ENCODE measurements around the gene ARL6IP1.
"Not testable (repeated sequence)": the region's sequence is repeated elsewhere in the genome, so short reads cannot be mapped to it uniquely, and the experiment has no call there.

Gene ARL6IP1

DNA sequence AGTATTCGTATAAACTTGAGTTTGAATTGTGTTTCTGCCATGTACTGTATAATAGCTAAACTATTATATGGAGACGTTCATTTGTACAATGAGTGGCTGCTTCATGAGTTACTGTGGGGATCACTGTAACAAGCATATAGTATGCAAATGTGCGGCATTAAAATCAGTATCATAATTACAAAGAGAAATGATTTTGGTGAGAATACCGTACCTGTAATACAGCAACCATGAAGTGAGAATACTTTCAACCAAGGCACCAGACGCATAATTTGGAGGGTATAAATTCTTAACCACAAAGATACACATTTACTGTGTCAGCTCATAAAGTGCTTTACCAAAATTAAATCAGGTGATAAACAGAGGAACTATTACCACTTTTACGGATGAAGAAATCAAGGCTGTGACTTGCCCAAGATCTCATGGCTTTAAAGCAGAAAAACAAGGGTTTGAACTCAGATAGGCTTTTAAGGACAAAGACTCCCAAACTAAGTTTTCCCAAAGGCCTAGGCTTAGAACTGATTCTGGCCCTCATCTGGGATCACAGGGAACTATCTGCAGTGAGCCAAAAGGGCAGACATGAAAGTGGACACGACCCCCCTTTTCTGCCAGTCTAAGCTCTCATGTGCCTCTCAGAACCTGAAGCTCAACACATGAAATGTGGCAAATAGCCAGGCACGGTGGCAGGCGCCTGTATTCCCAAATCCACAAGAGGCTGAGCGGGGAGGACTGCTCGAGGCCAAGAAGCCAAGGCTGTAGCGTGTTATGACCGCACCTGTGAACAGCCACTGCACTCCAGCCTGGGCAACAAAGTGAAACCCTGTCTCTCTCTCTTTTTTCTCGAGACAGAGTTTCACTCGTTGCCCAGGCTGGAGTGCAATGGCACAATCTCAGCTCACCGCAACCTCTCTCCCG lies 17.7 kb downstream of the ARL6IP1 start:
- H3K27me3 ChIP-seq (replicated peaks in 2 of 5; ENCODE audit: control insufficient read depth in 4 of 5, insufficient read depth in 5 of 5, low read length in 4 of 5) = no peaks in the 10 kb centered on the region
- no peak overlapping the region for H3K4me3 ChIP-seq (ENCODE audit: control insufficient read depth in 1 of 7, extremely low read depth in 1 of 7, insufficient read depth in 4 of 7, low read depth in 2 of 7, low read length in 6 of 7)
- DNase-seq = no peak
- peaks cover 18 to 41% (median 27%) of the 10 kb centered on the region in 4 experiments for H3K4me1 ChIP-seq (ENCODE audit: control extremely low read depth in 1 of 4, control insufficient read depth in 4 of 4, insufficient read depth in 4 of 4, low read length in 3 of 4)
- ChIA-PET CTCF (no interaction called here), POLR2A (no interaction called here)
- peaks cover 23 to 60% (median 47%) of the 10 kb centered on the region in 4 experiments for H3K36me3 ChIP-seq (ENCODE audit: control insufficient read depth in 4 of 4, insufficient read depth in 4 of 4, low read length in 3 of 4)
- H3K27ac ChIP-seq (ENCODE audit: insufficient read depth in 1 of 2, low read depth in 1 of 2, low read length in 2 of 2, poor library complexity in 1 of 2, severe bottlenecking in 2 of 2) = peak overlapping the region in 1 of 2 experiments; percentile 25
- WGBS (ENCODE audit: insufficient coverage) = 87% methylated on average over 13 of the region's 17 CpGs
- H3K9me3 ChIP-seq (ENCODE audit: control extremely low read depth in 1 of 5, control insufficient read depth in 4 of 5, insufficient read depth in 2 of 5, low read depth in 1 of 5, low read length in 4 of 5) = no peaks in the 10 kb centered on the region

DNA sequence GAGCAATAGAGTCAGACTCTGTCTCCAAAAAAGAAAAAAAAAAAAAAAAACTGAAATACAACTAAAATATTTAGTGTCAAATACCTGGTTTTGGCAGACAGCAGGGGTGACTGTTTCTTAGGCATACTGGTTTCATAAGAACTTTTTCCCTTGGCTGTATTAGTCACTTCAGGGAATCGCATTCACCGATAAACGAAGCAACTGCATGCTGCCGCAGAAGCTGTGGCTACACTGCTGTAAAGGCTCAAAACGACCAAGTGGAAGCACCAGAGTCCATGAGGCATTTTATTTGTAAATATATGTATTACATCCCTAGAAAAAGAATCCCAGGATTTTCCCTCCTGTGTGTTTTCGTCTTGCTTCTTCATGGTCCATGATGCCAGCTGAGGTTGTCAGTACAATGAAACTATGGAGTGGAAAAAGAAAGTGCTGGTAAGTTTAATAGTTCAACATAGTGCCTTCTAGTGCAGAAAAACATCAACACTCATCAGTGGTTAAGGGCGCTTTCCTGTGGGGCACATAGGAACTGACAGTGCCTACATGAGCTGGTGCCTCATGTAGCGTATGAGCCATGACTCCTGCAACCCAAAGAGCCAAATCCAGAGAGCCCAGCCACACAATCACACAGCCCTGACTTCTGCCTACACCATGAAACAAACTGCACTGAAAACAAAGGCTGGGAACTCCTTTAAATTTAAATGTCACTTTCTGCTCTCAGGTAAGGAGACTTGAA lies 18.5 kb downstream of the ARL6IP1 start:
- WGBS (ENCODE audit: insufficient coverage) = 96% methylated on average over 4 of the region's 8 CpGs
- H3K27ac ChIP-seq (ENCODE audit: insufficient read depth in 1 of 2, low read depth in 1 of 2, low read length in 2 of 2, poor library complexity in 1 of 2, severe bottlenecking in 2 of 2) = no peak overlapping the region
- ChIA-PET POLR2A (no interaction called here), CTCF (no interaction called here)
- no peaks in the 10 kb centered on the region for H3K27me3 ChIP-seq (replicated peaks in 2 of 5; ENCODE audit: control insufficient read depth in 4 of 5, insufficient read depth in 5 of 5, low read length in 4 of 5)
- DNase-seq = peak in 2 of 3 donors; percentile 56 to 71
- peaks cover 20 to 54% (median 41%) of the 10 kb centered on the region in 4 experiments for H3K36me3 ChIP-seq (ENCODE audit: control insufficient read depth in 4 of 4, insufficient read depth in 4 of 4, low read length in 3 of 4)
- H3K4me3 ChIP-seq (ENCODE audit: control insufficient read depth in 1 of 7, extremely low read depth in 1 of 7, insufficient read depth in 4 of 7, low read depth in 2 of 7, low read length in 6 of 7) = no peak overlapping the region
- H3K4me1 ChIP-seq (ENCODE audit: control extremely low read depth in 1 of 4, control insufficient read depth in 4 of 4, insufficient read depth in 4 of 4, low read length in 3 of 4) = peaks cover 10 to 33% (median 19%) of the 10 kb centered on the region in 4 experiments
- no peaks in the 10 kb centered on the region for H3K9me3 ChIP-seq (ENCODE audit: control extremely low read depth in 1 of 5, control insufficient read depth in 4 of 5, insufficient read depth in 2 of 5, low read depth in 1 of 5, low read length in 4 of 5)

DNA sequence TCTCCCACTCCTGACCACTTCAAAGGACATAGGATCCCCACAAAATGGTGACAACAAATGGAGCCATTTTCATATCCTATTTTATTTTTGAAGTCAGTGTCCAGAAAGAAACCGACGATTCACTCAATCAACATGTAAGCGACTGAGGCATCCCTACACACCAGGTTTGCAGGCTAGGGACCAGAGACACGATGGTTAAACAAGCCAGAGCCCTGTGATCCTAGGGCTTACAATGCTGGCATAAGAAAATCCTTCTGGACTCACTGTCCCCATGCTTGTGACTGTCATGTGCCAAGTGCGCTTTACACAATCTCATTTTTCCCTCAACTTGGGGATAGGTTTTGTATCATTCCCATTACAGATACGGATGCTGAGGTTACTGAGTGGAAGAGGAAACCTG lies 20.1 kb downstream of the ARL6IP1 start:
- Histone ChIP-seq H3K36me3 (ENCODE audit: control insufficient read depth in 4 of 4, insufficient read depth in 4 of 4, low read length in 3 of 4) (peaks cover 11 to 39% (median 32%) of the 10 kb centered on the region in 4 experiments), H3K4me1 (ENCODE audit: control extremely low read depth in 1 of 4, control insufficient read depth in 4 of 4, insufficient read depth in 4 of 4, low read length in 3 of 4) (peaks cover 3 to 21% (median 5%) of the 10 kb centered on the region in 4 experiments)
- POLR2A ChIA-PET; H3K27ac ChIP-seq (ENCODE audit: insufficient read depth in 1 of 2, low read depth in 1 of 2, low read length in 2 of 2, poor library complexity in 1 of 2, severe bottlenecking in 2 of 2); CTCF ChIA-PET; H3K27me3 ChIP-seq (replicated peaks in 2 of 5; ENCODE audit: control insufficient read depth in 4 of 5, insufficient read depth in 5 of 5, low read length in 4 of 5); H3K9me3 ChIP-seq (ENCODE audit: control extremely low read depth in 1 of 5, control insufficient read depth in 4 of 5, insufficient read depth in 2 of 5, low read depth in 1 of 5, low read length in 4 of 5); DNase-seq; H3K4me3 ChIP-seq (ENCODE audit: control insufficient read depth in 1 of 7, extremely low read depth in 1 of 7, insufficient read depth in 4 of 7, low read depth in 2 of 7, low read length in 6 of 7): not testable (repeated sequence)
- WGBS (ENCODE audit: insufficient coverage) = no CpG with 5 or more reads among the region's 6 CpGs

DNA sequence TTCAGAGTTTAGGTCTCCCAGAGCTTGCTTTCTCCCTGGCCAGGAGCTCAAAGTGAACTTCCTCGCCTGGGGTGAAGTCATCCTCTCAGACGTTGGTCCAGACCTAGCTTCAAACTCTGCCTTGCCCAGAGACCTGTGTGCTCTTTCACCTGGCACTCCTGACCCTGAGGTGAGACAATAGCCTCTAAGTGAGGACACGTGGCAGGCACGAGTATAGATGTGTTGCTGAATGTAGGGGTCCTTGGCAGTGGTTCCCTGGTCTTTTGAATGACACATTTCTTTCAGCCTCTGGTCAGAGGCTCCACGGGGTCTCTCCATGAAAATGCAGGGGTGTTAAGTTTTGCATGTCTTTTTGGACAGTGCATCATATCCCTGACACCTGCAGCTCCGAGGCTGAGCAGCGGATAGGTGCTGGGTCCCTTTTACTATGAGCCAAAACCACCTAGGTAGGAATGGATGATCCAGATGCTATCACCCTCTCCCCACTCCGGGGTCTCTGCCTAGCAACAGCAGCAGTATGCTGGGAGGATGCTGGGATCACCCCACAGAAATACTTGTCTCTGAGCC lies 20.8 kb downstream of the ARL6IP1 start:
- DNase-seq; H3K27ac ChIP-seq (ENCODE audit: insufficient read depth in 1 of 2, low read depth in 1 of 2, low read length in 2 of 2, poor library complexity in 1 of 2, severe bottlenecking in 2 of 2); POLR2A ChIA-PET; H3K9me3 ChIP-seq (ENCODE audit: control extremely low read depth in 1 of 5, control insufficient read depth in 4 of 5, insufficient read depth in 2 of 5, low read depth in 1 of 5, low read length in 4 of 5); H3K27me3 ChIP-seq (replicated peaks in 2 of 5; ENCODE audit: control insufficient read depth in 4 of 5, insufficient read depth in 5 of 5, low read length in 4 of 5); CTCF ChIA-PET; H3K4me3 ChIP-seq (ENCODE audit: control insufficient read depth in 1 of 7, extremely low read depth in 1 of 7, insufficient read depth in 4 of 7, low read depth in 2 of 7, low read length in 6 of 7): not testable (repeated sequence)
- 74% methylated on average over 4 of the region's 8 CpGs for WGBS (ENCODE audit: insufficient coverage)
- peaks cover 8 to 32% (median 26%) of the 10 kb centered on the region in 4 experiments for H3K36me3 ChIP-seq (ENCODE audit: control insufficient read depth in 4 of 4, insufficient read depth in 4 of 4, low read length in 3 of 4)
- H3K4me1 ChIP-seq (ENCODE audit: control extremely low read depth in 1 of 4, control insufficient read depth in 4 of 4, insufficient read depth in 4 of 4, low read length in 3 of 4) = peaks cover 0 to 15% (median 3%) of the 10 kb centered on the region in 4 experiments

DNA sequence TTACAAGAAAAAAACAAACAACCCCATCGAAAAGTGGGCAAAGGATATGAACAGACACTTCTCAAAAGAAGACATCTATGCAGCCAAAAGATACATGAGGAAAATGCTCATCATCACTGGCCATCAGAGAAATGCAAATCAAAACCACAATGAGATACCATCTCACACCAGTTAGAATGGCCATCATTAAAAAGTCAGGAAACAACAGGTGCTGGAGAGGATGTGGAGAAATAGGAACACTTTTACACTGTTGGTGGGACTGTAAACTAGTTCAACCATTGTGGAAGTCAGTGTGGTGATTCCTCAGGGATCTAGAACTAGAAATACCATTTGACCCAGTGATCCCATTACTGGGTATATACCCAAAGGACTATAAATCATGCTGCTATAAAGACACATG lies 23.7 kb downstream of the ARL6IP1 start:
- WGBS (ENCODE audit: insufficient coverage) = no CpG with 5 or more reads among the region's 1 CpG
- POLR2A ChIA-PET; H3K4me3 ChIP-seq (ENCODE audit: control insufficient read depth in 1 of 7, extremely low read depth in 1 of 7, insufficient read depth in 4 of 7, low read depth in 2 of 7, low read length in 6 of 7); H3K27ac ChIP-seq (ENCODE audit: insufficient read depth in 1 of 2, low read depth in 1 of 2, low read length in 2 of 2, poor library complexity in 1 of 2, severe bottlenecking in 2 of 2); CTCF ChIA-PET; H3K9me3 ChIP-seq (ENCODE audit: control extremely low read depth in 1 of 5, control insufficient read depth in 4 of 5, insufficient read depth in 2 of 5, low read depth in 1 of 5, low read length in 4 of 5); H3K4me1 ChIP-seq (ENCODE audit: control extremely low read depth in 1 of 4, control insufficient read depth in 4 of 4, insufficient read depth in 4 of 4, low read length in 3 of 4); H3K27me3 ChIP-seq (replicated peaks in 2 of 5; ENCODE audit: control insufficient read depth in 4 of 5, insufficient read depth in 5 of 5, low read length in 4 of 5); H3K36me3 ChIP-seq (ENCODE audit: control insufficient read depth in 4 of 4, insufficient read depth in 4 of 4, low read length in 3 of 4); DNase-seq: not testable (repeated sequence)

DNA sequence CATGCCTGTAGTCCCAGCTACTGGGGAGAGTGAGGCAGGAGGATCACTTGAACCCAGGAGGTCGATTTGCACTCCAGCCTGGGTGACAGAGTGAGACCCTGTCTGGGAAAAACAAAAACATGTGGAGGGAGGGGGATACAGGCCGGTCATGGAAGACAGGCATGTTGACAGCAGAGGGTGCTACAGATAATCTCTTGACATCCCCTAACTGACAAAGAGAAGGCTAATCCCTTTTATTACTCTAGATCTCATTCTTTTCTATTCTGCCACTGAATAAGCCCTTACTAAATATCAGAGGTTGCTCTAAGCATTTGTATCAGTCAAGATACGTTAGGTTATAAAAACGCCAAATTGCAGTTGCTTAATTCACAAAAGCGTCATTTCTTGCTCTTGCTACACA lies 25.0 kb downstream of the ARL6IP1 start:
- H3K9me3 ChIP-seq (ENCODE audit: control extremely low read depth in 1 of 5, control insufficient read depth in 4 of 5, insufficient read depth in 2 of 5, low read depth in 1 of 5, low read length in 4 of 5); CTCF ChIA-PET; H3K27ac ChIP-seq (ENCODE audit: insufficient read depth in 1 of 2, low read depth in 1 of 2, low read length in 2 of 2, poor library complexity in 1 of 2, severe bottlenecking in 2 of 2); H3K36me3 ChIP-seq (ENCODE audit: control insufficient read depth in 4 of 4, insufficient read depth in 4 of 4, low read length in 3 of 4); H3K27me3 ChIP-seq (replicated peaks in 2 of 5; ENCODE audit: control insufficient read depth in 4 of 5, insufficient read depth in 5 of 5, low read length in 4 of 5); H3K4me3 ChIP-seq (ENCODE audit: control insufficient read depth in 1 of 7, extremely low read depth in 1 of 7, insufficient read depth in 4 of 7, low read depth in 2 of 7, low read length in 6 of 7); DNase-seq; H3K4me1 ChIP-seq (ENCODE audit: control extremely low read depth in 1 of 4, control insufficient read depth in 4 of 4, insufficient read depth in 4 of 4, low read length in 3 of 4); POLR2A ChIA-PET: not testable (repeated sequence)
- 96% methylated on average over 4 of the region's 5 CpGs for WGBS (ENCODE audit: insufficient coverage)

DNA sequence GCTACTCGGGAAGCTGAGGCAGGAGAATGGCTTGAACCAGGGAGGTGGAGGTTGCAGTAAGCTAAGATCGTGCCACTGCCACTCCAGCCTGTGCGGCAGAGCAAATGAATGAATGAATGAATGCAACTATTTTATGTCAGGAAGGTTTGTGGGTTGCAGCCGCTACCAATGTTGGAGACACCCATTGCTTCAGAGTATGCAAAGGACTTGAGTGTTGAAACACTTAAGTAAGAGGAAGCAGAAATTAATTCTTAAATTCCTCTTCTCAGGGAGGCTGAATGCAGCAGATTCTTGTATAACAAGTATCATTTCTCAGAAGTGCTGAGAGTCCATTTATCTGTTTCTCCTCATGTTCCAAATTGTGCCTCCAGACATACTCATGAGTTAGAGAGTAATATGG lies 26.7 kb downstream of the ARL6IP1 start:
- H3K9me3 ChIP-seq (ENCODE audit: control extremely low read depth in 1 of 5, control insufficient read depth in 4 of 5, insufficient read depth in 2 of 5, low read depth in 1 of 5, low read length in 4 of 5); H3K4me1 ChIP-seq (ENCODE audit: control extremely low read depth in 1 of 4, control insufficient read depth in 4 of 4, insufficient read depth in 4 of 4, low read length in 3 of 4); H3K4me3 ChIP-seq (ENCODE audit: control insufficient read depth in 1 of 7, extremely low read depth in 1 of 7, insufficient read depth in 4 of 7, low read depth in 2 of 7, low read length in 6 of 7); H3K27me3 ChIP-seq (replicated peaks in 2 of 5; ENCODE audit: control insufficient read depth in 4 of 5, insufficient read depth in 5 of 5, low read length in 4 of 5); H3K27ac ChIP-seq (ENCODE audit: insufficient read depth in 1 of 2, low read depth in 1 of 2, low read length in 2 of 2, poor library complexity in 1 of 2, severe bottlenecking in 2 of 2); H3K36me3 ChIP-seq (ENCODE audit: control insufficient read depth in 4 of 4, insufficient read depth in 4 of 4, low read length in 3 of 4); POLR2A ChIA-PET: not testable (repeated sequence)
- peak in 2 of 3 donors; percentile 44 to 49 for DNase-seq
- CTCF ChIA-PET = interaction anchor here (0.7 to 1.0 kb wide), 2 partner anchors 15 to 46 kb away, joined by 3 read pairs; partner anchors contain the start of gene RPS15A
- WGBS (ENCODE audit: insufficient coverage) = 85% methylated on average over 4 of the region's 4 CpGs
